T-helper 2 cell treated with Interferon-gamma antibody and Interleukin-4, amounts not matched to agents 5 μg/mL and 100 μg/mL, for 36 hours (primary cell): ENCODE data around the gene SLC44A5.
"Not testable (repeated sequence)": the region's sequence is repeated elsewhere in the genome, so short reads cannot be mapped to it uniquely, and the experiment has no call there.

ENCODE experiments used
- DNase-seq: peaks from one replicate; pipeline ENCODE4 v3.0.0; 2021; ENCODE audit warnings: low spot score
- H3K27ac Mint-ChIP-seq: one replicate; pipeline ENCODE4 v1.8.0; 2021; ENCODE audit warnings: mild to moderate bottlenecking, mixed read lengths
- H3K27me3 Mint-ChIP-seq: one replicate; pipeline ENCODE4 v1.8.0; 2021; ENCODE audit warnings: low read depth, mixed read lengths
- H3K36me3 Mint-ChIP-seq: one replicate; pipeline ENCODE4 v1.8.0; 2021; ENCODE audit warnings: low read depth, mixed read lengths
- H3K4me1 Mint-ChIP-seq: one replicate; pipeline ENCODE4 v1.8.0; 2021; ENCODE audit warnings: low read depth, mixed read lengths
- H3K4me3 Mint-ChIP-seq: one replicate; pipeline ENCODE4 v1.8.0; 2022; ENCODE audit warnings: mild to moderate bottlenecking, moderate library complexity, mixed read lengths
- H3K9me3 Mint-ChIP-seq: one replicate; pipeline ENCODE4 v1.8.0; 2021; ENCODE audit warnings: mixed read lengths

SLC44A5 gene

DNA sequence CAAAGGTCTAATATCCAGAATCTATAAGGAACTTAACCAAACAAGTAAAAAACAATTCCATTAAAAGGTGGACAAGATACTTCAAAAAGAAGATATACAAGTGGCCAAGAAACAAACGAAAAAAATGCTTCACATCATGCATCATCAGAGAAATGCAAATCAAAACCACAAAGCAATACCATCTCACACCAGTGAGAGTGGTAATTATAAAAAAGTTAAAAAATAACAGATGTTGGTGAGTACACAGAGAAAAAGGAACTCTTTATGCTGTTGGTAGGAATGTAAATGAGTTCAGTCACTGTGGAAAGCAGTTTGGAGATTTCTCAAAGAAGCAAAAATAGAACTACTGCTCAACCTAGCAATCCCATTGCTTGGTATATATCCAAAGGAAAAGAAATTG, 218.6 kb downstream of the SLC44A5 start:
- H3K27me3 Mint-ChIP-seq: no peaks in the 10 kb centered on the region
- H3K27ac Mint-ChIP-seq: no peak overlapping the region
- no peak for DNase-seq
- H3K9me3 Mint-ChIP-seq: peaks cover 14% of the 10 kb centered on the region
- H3K4me1 Mint-ChIP-seq: no peaks in the 10 kb centered on the region
- no peaks in the 10 kb centered on the region for H3K36me3 Mint-ChIP-seq
- no peak overlapping the region for H3K4me3 Mint-ChIP-seq

DNA sequence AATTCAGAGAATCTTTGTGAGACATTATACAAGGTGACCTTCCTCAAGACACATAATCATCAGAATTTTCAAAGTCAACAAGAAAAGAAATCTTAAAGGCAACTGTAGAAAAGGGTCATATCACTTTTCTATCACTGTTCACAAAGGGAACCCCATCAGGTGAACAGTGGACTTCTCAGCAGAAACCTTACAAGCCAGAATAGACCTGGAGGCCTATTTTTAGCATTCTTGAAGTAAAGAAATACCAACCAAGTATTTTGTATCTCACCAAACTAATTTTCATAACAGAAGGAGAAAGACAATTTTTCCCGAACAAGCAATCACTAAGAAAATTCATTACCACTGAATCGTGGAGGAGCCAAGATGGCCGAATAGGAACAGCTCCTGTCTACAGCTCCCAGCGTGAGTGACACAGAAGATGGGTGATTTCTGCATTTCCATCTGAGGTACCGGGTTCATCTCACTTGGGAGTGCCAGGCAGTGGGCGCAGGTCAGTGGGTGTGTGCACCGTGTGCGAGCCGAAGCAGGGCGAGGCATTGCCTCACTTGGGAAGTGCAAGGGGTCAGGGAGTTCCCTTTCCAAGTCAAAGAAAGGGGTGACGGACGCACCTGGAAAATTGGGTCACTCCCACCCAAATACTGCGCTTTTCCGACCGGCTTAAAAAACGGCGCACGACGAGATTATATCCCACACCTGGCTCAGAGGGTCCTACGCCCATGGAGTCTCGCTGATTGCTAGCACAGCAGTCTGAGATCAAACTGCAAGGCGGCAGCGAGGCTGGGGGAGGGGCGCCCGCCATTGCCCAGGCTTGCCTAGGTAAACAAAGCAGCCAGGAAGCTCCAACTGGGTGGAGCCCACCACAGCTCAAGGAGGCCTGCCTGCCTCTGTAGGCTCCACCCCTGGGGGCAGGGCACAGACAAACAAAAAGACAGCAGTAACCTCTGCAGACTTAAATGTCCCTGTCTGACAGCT, 235.2 kb downstream of the SLC44A5 start:
- not testable (repeated sequence) for DNase-seq, H3K27me3 Mint-ChIP-seq, H3K4me3 Mint-ChIP-seq, H3K36me3 Mint-ChIP-seq, H3K9me3 Mint-ChIP-seq, H3K27ac Mint-ChIP-seq, H3K4me1 Mint-ChIP-seq

DNA sequence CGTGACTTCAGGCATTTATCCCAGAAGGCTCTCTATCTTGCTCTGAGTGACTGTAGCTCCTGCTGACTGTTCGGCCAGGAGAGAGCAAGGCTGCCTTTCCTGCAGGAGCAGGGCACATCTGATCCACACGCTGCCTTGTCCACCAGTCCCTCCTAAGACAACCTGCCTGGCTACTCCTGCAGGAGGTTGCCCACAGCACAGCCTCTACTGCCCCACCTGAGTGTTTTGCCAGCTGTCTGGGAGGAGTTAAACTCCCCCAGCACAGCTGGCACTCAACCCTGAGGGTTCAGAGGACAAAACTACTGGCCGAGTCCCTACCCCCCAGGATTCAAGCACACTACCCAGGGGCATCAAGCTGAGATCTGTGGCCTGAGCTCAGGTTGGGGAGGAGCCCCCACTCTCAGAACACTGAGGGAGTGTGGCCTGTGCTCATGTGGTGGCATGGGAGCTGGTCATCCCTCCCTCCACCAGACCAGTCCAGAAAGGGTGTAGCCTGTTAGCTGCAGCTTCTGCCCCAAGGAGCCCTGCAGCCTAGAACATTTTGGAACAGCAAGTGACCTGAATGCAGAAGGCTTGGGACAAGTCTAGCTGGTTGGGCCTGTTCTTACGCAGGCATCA, 237.3 kb downstream of the SLC44A5 start:
- H3K27ac Mint-ChIP-seq: no peak overlapping the region
- peaks cover 5% of the 10 kb centered on the region for H3K9me3 Mint-ChIP-seq
- no peaks in the 10 kb centered on the region for H3K4me1 Mint-ChIP-seq
- H3K4me3 Mint-ChIP-seq: no peak overlapping the region
- H3K36me3 Mint-ChIP-seq: no peaks in the 10 kb centered on the region
- DNase-seq: no peak
- H3K27me3 Mint-ChIP-seq: no peaks in the 10 kb centered on the region

DNA sequence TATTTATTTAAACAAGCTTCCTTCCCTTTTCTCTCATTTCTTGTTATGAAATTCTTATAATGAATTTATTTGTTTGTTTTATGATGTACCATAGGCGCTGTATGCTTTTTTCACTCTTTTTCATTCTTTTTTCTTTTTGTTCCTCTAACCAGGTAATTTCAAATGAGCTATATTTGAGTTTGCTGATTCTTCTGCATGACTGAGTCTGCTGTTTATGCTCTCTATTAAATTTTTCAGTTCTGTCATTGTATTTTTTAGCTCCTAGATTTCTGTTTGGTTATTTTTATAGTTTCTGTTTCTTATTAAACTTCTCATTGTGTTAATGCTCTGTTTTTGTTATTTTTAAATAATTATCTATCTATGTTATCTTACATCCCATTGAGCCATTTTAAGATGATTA, 244.3 kb downstream of the SLC44A5 start:
- Mint-ChIP-seq H3K4me3 (no peak overlapping the region), H3K27ac (no peak overlapping the region), H3K4me1 (no peaks in the 10 kb centered on the region), H3K27me3 (no peaks in the 10 kb centered on the region), H3K9me3 (peaks cover 11% of the 10 kb centered on the region), H3K36me3 (no peaks in the 10 kb centered on the region)
- no peak for DNase-seq

DNA sequence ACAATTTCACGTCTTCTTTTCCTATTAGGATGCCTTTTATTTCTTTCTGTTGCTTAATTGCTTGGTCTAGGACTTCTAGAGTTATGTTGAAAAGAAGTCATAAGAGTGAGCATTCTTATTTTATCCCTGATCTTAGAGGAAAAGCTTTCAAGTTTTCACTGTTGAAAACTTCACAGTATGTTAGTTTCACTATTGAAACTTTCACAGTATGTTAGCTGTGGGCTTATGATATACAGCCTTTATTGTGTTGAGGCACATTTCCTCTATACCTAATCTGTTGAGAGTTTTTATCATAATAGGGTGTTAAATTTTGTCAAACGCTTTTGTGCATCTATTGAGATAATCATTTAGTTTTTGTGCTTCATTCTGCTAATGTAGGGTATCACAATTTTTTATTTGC, 249.7 kb downstream of the SLC44A5 start:
- no peaks in the 10 kb centered on the region for H3K27me3 Mint-ChIP-seq
- DNase-seq: no peak
- H3K9me3 Mint-ChIP-seq: peaks cover 3% of the 10 kb centered on the region
- H3K4me1 Mint-ChIP-seq: no peaks in the 10 kb centered on the region
- H3K4me3 Mint-ChIP-seq: no peak overlapping the region
- no peaks in the 10 kb centered on the region for H3K36me3 Mint-ChIP-seq
- no peak overlapping the region for H3K27ac Mint-ChIP-seq

DNA sequence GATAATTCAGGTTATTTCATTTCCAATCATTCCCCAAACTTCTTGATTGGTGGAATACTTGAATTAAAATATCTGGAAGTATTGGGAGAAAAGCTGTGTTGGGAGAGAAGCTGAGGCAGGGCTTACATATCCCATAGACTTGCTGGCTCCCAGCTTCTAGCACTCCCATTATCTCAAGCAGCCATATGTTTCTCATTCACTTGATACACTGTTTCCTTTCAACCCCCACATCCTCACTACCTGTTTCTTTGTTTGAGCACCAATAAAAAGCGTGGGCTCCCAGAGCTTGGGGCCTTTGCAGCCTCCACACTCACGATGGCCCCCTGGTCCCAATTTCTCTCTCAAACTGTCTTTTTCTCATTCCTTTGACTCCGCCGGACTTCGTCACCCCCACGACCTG, 256.6 kb downstream of the SLC44A5 start:
- not testable (repeated sequence) for H3K9me3 Mint-ChIP-seq, DNase-seq, H3K4me1 Mint-ChIP-seq, H3K27ac Mint-ChIP-seq, H3K27me3 Mint-ChIP-seq, H3K4me3 Mint-ChIP-seq, H3K36me3 Mint-ChIP-seq

DNA sequence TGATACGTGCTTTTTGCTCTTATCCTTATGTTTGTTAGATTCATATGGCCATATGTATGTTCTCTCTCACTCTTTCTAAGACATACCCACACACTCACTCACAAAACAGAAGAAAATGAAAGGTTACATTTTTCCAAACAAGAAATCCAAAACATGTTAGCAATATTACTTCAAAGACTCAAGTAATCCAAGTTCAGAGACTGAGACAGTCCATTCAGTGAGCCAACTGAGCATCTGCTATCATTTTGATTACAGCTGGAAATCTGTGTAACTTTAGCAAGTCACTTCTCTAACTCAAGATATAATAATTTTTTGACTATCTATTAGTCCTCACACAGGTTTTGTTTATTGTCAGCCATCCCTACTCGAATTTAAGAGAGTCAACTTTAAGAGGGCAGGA, 257.9 kb downstream of the SLC44A5 start:
- Mint-ChIP-seq H3K4me3 (no peak overlapping the region), H3K4me1 (no peaks in the 10 kb centered on the region), H3K27ac (no peak overlapping the region), H3K9me3 (no peaks in the 10 kb centered on the region), H3K36me3 (no peaks in the 10 kb centered on the region), H3K27me3 (no peaks in the 10 kb centered on the region)
- DNase-seq: no peak

DNA sequence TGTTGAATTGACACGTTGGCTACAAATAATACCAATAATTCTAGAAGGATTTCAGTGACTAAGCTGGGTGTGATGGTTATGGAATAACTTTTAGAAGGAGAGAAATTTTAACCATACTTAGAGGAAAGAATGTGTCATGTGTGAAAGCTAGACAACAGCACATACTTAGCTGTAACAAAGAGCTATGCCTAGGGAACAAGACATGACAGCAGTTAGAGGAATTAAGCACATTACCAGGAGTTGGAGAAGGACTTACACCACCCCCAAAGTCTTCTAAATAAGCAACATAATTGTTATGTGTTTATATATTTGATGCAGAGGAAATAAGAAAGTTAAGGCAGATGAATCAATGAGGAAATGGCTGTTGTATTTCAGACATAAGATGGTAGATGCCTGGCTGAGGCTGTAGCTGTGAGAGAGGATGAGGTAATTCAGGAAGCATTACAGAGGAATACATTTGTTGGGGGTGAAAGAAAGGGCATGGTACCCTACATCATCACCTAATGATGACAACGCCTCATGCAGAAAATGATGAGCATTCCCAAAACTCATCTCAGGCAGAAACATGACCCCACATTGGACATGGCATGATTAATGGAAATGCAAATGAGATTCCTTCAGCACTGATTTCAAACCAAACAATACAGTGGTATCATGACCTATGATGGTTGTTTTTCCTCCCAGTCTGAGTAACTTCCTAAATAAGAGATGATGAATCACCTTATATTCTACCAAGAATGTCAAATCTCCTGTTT, 265.2 kb downstream of the SLC44A5 start:
- no peak for DNase-seq
- Mint-ChIP-seq H3K4me1 (no peaks in the 10 kb centered on the region), H3K36me3 (no peaks in the 10 kb centered on the region), H3K27me3 (no peaks in the 10 kb centered on the region), H3K9me3 (no peaks in the 10 kb centered on the region), H3K27ac (no peak overlapping the region), H3K4me3 (no peak overlapping the region)

DNA sequence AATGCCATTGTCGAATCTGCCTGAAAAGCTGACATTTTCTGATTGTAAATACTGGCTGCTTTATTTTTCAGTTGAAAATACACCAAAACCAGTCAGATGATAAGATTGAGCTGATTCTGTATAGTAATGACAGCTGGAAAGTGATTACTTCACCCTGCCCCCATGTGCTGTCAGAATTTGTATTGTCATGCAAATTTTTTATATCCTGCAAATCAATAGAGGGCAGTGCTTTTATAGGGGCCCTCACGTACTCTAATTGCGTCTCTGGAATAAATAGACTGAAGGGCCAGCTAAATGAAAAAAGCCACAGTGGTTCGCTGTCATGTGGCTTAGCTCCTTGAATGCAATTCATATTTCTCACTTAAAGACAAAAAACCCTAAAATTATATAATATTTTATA, 268.1 kb downstream of the SLC44A5 start:
- H3K4me3 Mint-ChIP-seq: no peak overlapping the region
- no peaks in the 10 kb centered on the region for H3K27me3 Mint-ChIP-seq
- no peaks in the 10 kb centered on the region for H3K36me3 Mint-ChIP-seq
- no peaks in the 10 kb centered on the region for H3K4me1 Mint-ChIP-seq
- no peak for DNase-seq
- H3K27ac Mint-ChIP-seq: no peak overlapping the region
- H3K9me3 Mint-ChIP-seq: no peaks in the 10 kb centered on the region

DNA sequence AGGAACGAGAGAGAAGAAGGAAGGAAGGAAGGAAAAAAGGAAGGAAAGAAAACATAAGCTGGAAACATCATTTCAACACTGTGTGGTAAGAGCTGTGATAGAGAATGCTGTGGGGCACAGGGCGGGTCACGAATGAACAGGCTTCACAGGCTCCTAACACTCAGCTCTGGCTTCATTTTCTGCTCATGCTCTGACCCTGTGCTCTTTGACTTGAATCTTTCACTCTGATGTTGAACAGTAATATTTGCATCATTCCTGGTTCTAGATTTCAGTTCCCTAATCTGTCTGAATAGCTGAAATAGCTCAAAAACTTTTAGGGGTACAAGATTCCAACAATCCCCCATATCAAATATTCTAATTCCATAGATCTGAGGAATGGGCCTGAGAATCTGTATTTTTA, 269.4 kb downstream of the SLC44A5 start:
- no peak for DNase-seq
- Mint-ChIP-seq H3K4me3 (no peak overlapping the region), H3K4me1 (no peaks in the 10 kb centered on the region), H3K27ac (no peak overlapping the region), H3K27me3 (no peaks in the 10 kb centered on the region), H3K9me3 (no peaks in the 10 kb centered on the region), H3K36me3 (no peaks in the 10 kb centered on the region)

DNA sequence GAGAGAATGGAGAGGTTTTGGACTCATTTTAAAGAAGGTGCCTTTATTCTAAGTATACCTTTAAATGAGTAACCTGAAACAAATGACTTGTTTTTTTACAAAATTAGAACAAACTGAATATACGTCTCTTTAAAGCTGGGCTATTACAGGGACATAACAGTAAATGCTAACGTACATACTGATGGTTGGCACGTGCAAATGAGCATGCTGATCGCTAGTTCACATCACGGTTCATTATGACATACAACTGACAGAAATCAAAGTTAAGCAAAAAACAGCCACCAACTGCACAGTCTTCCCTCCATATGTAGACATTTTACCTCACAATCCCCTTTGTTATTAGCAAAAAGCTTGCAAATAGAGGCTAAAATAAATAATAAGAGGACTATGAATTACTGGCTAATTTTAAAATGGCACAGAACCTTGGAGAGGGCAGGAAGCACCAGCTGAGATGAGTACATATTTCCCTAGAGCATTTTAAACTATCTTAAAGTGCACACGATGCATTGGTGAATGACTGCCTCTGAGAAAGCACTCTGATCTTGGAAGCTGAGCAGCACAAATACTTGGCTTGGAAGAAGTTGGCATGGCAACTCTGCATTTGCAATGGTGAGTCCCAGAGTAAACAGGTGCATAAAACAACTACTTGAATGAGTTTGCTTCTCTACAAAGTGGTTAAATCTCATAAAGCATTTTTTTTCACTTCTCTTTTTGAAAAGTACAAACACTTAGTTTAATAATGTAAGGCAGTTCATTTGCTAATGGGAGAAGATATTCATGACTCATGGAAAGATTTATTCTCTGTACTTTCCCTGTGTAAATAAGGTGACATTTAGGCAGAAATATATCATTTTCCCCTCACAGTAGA, 272.1 kb downstream of the SLC44A5 start:
- Mint-ChIP-seq H3K27me3 (no peaks in the 10 kb centered on the region), H3K36me3 (no peaks in the 10 kb centered on the region), H3K27ac (no peak overlapping the region), H3K4me3 (no peak overlapping the region), H3K4me1 (no peaks in the 10 kb centered on the region), H3K9me3 (no peaks in the 10 kb centered on the region)
- DNase-seq: no peak

DNA sequence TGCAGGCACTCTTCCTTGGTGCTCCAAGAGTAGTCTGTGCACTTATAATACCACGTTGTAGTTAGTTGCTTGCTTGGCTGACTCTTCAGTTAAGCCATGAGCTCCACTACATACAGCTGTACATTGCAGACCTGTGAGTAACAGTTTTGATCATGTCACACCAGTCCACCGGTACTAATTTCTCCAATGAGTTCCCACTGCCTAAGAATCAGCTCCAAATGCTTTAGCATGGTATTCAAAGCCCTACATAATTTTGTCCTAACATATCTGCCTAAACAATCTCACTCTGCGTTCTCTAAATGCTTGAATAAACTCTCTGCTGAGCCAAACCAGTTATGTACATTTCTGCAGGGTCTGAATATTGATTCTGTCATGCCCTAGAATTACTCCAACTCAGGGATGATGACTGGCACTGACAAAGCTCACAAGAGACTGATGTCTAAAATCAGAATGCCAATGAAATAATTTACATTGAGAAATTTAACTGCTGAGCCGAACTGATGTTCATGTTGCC, 276.0 kb downstream of the SLC44A5 start:
- H3K4me1 Mint-ChIP-seq: no peaks in the 10 kb centered on the region
- H3K36me3 Mint-ChIP-seq: no peaks in the 10 kb centered on the region
- H3K9me3 Mint-ChIP-seq: no peaks in the 10 kb centered on the region
- no peak for DNase-seq
- H3K4me3 Mint-ChIP-seq: no peak overlapping the region
- no peak overlapping the region for H3K27ac Mint-ChIP-seq
- H3K27me3 Mint-ChIP-seq: no peaks in the 10 kb centered on the region

DNA sequence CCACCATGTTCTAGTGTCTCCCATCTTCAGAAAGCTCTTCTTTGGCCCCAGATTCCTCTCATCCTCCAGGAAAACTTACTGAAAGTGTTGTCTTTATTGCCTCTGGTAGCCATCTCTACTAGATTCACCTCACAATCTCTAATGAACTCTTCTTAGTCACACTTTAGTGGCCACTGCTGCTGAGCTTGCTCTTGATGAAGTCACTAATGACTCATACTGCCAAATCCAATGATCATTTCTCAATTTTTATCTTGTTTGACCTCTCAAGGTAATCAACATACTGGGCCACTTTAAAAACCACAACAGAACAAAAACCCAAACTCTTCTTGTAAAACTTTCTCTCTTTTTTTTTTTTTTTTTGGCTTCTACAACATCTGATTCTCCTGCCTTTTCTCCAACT, 280.3 kb downstream of the SLC44A5 start:
- no peaks in the 10 kb centered on the region for H3K9me3 Mint-ChIP-seq
- H3K4me3 Mint-ChIP-seq: no peak overlapping the region

More for the DNA sequence above, 280.3 kb downstream of the SLC44A5 start:
- no peaks in the 10 kb centered on the region for H3K4me1 Mint-ChIP-seq
- no peaks in the 10 kb centered on the region for H3K36me3 Mint-ChIP-seq
- no peak for DNase-seq
- H3K27me3 Mint-ChIP-seq: no peaks in the 10 kb centered on the region
- H3K27ac Mint-ChIP-seq: no peak overlapping the region
